GM13977 (cell line): Measurements from ENCODE around the gene SERPINB12.

Experiments
- DNase-seq: peaks from one replicate; pipeline ENCODE4 v3.0.0; 2012; ENCODE audit warnings: low spot score
- in situ Hi-C: fragments of 300-500 bp; cut with MboI; formaldehyde crosslinking; loops from one replicate; pipeline ENCODE4 v1.12.0; 2022; ENCODE audit warnings: low sequenced_read_pairs, low pct_unique_long_range_greater_than_20kb, mixed read lengths, inconsistent platforms; ENCODE audit not compliant: unreplicated experiment
- TF ChIP-seq, protein P1 (sequence below): IDR thresholded peaks from 2 replicates; pipeline ENCODE4 v1.5.1; 2012; ENCODE audit warnings: mild to moderate bottlenecking, control low read depth; ENCODE audit not compliant: insufficient read depth; ENCODE audit errors: extremely low read depth, missing control alignments

SERPINB12 gene

DNA sequence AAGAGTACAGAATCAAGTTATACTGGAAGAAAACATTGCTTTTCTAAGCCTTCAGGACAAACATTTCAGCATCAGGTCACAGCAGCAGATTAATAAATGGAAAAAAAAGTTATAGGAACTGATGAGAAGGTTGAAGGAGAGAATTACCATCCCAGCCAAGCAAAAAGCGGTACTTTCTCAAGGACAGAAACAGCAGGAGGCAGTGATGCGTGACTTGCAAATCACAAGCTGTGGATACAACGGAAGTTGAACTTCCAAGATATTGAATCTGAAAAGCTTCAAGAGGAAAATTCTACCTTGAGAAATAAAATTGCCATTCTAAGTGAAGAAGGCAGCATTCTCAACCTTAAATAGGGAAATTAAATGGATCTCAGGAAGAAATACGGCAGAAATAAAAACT is 18.5 kb upstream of the SERPINB12 start:
- DNase-seq: no peak
- in situ Hi-C loops: loop anchor here (10.0 kb wide), 1 partner anchor 51 kb away; no protein-coding TSS in a partner anchor
- TF ChIP-seq, protein P1, sequence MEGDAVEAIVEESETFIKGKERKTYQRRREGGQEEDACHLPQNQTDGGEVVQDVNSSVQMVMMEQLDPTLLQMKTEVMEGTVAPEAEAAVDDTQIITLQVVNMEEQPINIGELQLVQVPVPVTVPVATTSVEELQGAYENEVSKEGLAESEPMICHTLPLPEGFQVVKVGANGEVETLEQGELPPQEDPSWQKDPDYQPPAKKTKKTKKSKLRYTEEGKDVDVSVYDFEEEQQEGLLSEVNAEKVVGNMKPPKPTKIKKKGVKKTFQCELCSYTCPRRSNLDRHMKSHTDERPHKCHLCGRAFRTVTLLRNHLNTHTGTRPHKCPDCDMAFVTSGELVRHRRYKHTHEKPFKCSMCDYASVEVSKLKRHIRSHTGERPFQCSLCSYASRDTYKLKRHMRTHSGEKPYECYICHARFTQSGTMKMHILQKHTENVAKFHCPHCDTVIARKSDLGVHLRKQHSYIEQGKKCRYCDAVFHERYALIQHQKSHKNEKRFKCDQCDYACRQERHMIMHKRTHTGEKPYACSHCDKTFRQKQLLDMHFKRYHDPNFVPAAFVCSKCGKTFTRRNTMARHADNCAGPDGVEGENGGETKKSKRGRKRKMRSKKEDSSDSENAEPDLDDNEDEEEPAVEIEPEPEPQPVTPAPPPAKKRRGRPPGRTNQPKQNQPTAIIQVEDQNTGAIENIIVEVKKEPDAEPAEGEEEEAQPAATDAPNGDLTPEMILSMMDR: no peak

GRCh38 chr18:63527251-63527650 is 14.9 kb upstream of the SERPINB12 start:
- in situ Hi-C loops: loop anchor here (10.0 kb wide), 1 partner anchor 48 kb away; no protein-coding TSS in a partner anchor
- DNase-seq: no peak
- TF ChIP-seq, protein P1: no peak

DNA sequence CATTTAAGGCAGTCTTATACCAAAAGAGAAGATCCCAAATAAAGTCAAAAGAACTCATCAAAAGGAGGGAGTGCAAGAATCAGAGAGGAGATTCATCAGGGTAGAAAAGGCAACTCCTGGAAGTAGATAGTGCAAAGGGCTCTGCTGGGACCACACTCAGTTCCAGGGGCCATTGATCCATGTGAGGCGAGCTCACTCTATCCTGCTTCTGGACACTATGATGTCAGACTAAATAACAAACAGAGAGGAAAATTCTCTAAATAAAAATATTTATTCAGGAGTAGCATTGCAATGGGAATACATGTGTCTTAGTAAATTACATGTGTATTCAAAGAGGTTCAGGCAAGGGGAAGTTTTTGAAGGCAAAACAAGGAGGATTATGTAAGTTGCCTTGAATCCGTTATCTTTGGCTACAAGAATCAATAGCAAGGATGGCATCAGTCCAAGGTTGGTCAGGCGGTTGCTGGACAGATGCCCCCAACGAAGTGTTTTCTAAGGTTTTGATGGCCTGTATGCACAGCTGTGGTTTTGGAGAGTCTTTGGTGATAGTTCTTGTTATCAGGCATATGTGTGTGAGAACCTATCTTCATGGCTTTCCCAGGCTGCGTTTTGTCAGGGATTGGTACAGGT is 13.2 kb upstream of the SERPINB12 start:
- TF ChIP-seq, protein P1: no peak
- DNase-seq: no peak
- in situ Hi-C loops: loop anchor here (10.0 kb wide), 1 partner anchor 46 kb away; no protein-coding TSS in a partner anchor

DNA sequence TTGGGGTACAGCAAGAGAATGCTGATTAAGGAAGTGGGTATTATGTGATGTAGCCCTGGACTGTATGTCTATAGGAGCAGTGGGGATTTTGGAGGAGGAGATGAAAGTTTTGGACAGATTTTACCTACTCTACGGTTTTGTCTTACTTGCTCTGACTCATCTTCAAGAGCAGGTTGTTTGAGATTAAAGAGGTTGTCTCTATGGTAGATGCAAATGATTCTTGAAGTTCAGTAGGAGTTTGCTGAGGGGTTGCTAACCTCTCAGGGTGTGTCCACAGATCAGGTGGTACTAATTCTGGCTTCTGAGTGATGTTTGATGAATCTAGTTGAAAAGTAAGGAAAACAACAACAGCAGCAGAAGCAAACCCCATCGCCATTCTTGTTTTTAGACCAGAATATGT is 9.7 kb upstream of the SERPINB12 start:
- in situ Hi-C loops: no loop called here
- peak; percentile 2 for DNase-seq
- TF ChIP-seq, protein P1: no peak

- no peak for DNase-seq
- TF ChIP-seq, protein P1: no peak
- in situ Hi-C loops: no loop called here
Measured at GRCh38 chr18:63534615-63535014, 7.6 kb upstream of the SERPINB12 start.

GRCh38 chr18:63539904-63540510 is 2.2 kb upstream of the SERPINB12 start:
- in situ Hi-C loops: no loop called here
- DNase-seq: no peak
- TF ChIP-seq, protein P1: no peak

GRCh38 chr18:63544017-63544416 is 1.8 kb downstream of the SERPINB12 start:
- TF ChIP-seq, protein P1: no peak
- in situ Hi-C loops: no loop called here
- no peak for DNase-seq
